ENCODE measurements around the gene ISM1. TPM values are rescaled to one million over a fixed set of nuclear protein-coding genes. Genes with fewer than 3 reads are reported as not detected.

ISM1 gene
- total RNA-seq, 4 donors from 2014 or later, result 1.8 to 7.1 (median 4.0) TPM

GRCh38 chr20:13301596-13301995, 80.5 kb downstream of the ISM1 start:
- Histone ChIP-seq H3K4me3 (no peak overlapping the region), H3K36me3 (no peaks in the 10 kb centered on the region), H3K27me3 (no peaks in the 10 kb centered on the region), H3K27ac (replicated peaks in 1 of 4) (no peak overlapping the region), H3K4me1 (no peaks in the 10 kb centered on the region), H3K9me3 (peaks cover 0 to 4% (median 0%) of the 10 kb centered on the region in 4 donors)
- WGBS, result 97% methylated on average over 2 of the region's 2 CpGs
- intact Hi-C loops (cut with DNase I), result no loop called here
- DNase-seq (ENCODE audit: extremely low spot score), result no peak
- no peak for TF ChIP-seq CTCF (IDR thresholded peaks at IDR 0.05)
- no peak for TF ChIP-seq EP300 (IDR thresholded peaks at IDR 0.05)
- TF ChIP-seq POLR2A (IDR thresholded peaks at IDR 0.05; ENCODE audit: low read depth), result no peak
- TF ChIP-seq POLR2AphosphoS5 (IDR thresholded peaks at IDR 0.05), result no peak

- Histone ChIP-seq H3K27ac (replicated peaks in 1 of 4) (no peak overlapping the region), H3K4me1 (no peaks in the 10 kb centered on the region), H3K27me3 (no peaks in the 10 kb centered on the region), H3K4me3 (no peak overlapping the region), H3K36me3 (no peaks in the 10 kb centered on the region), H3K9me3 (peaks cover 0 to 4% (median 0%) of the 10 kb centered on the region in 4 donors)
- intact Hi-C loops (cut with DNase I), result no loop called here
- DNase-seq (ENCODE audit: extremely low spot score), result no peak
- WGBS, result 65% methylated on average over 9 of the region's 9 CpGs
- TF ChIP-seq CTCF (IDR thresholded peaks at IDR 0.05) (peak in 2 of 3 experiments; percentile 15 to 36), EP300 (IDR thresholded peaks at IDR 0.05) (no peak)
Observed at GRCh38 chr20:13302647-13303450, 81.8 kb downstream of the ISM1 start.

GRCh38 chr20:13305284-13305683, 84.2 kb downstream of the ISM1 start:
- TF ChIP-seq POLR2A (IDR thresholded peaks at IDR 0.05; ENCODE audit: low read depth), result no peak
- TF ChIP-seq POLR2AphosphoS5 (IDR thresholded peaks at IDR 0.05), result no peak
- no peak for TF ChIP-seq CTCF (IDR thresholded peaks at IDR 0.05)
- no peak for TF ChIP-seq EP300 (IDR thresholded peaks at IDR 0.05)
- no peak for DNase-seq (ENCODE audit: extremely low spot score)
- Histone ChIP-seq H3K27ac (replicated peaks in 1 of 4) (no peak overlapping the region), H3K36me3 (no peaks in the 10 kb centered on the region), H3K4me1 (no peaks in the 10 kb centered on the region), H3K4me3 (no peak overlapping the region), H3K9me3 (peaks cover 0 to 4% (median 0%) of the 10 kb centered on the region in 4 donors), H3K27me3 (no peaks in the 10 kb centered on the region)
- WGBS, result 76% methylated on average over 6 of the region's 6 CpGs
- intact Hi-C loops (cut with DNase I), result no loop called here

- intact Hi-C loops (cut with DNase I), result no loop called here
- Histone ChIP-seq H3K36me3 (no peaks in the 10 kb centered on the region), H3K27ac (replicated peaks in 1 of 4) (no peak overlapping the region), H3K4me3 (no peak overlapping the region), H3K9me3 (peaks cover 0 to 4% (median 0%) of the 10 kb centered on the region in 4 donors), H3K4me1 (no peaks in the 10 kb centered on the region), H3K27me3 (no peaks in the 10 kb centered on the region)
- no peak for TF ChIP-seq POLR2AphosphoS5 (IDR thresholded peaks at IDR 0.05)
- TF ChIP-seq POLR2A (IDR thresholded peaks at IDR 0.05; ENCODE audit: low read depth), result no peak
- no peak for TF ChIP-seq CTCF (IDR thresholded peaks at IDR 0.05)
- TF ChIP-seq EP300 (IDR thresholded peaks at IDR 0.05), result no peak
- WGBS, result 85% methylated on average over 9 of the region's 9 CpGs
- DNase-seq (ENCODE audit: extremely low spot score), result no peak
Observed at GRCh38 chr20:13307562-13308163, 86.6 kb downstream of the ISM1 start.

Measured in esophagus muscularis mucosa (tissue), 4 donors.